ENCODE results near the gene ABLIM3.

The ABLIM3 gene

GRCh38 chr5:149257131-149257530, 115.8 kb downstream of the ABLIM3 start:
- Histone ChIP-seq H3K27ac (replicated peaks) (no peak overlapping the region), H3K27me3 (ENCODE audit: insufficient read depth, poor library complexity, severe bottlenecking) (no peaks in the 10 kb centered on the region), H3K4me3 (replicated peaks; ENCODE audit: insufficient read depth, low read length) (no peak overlapping the region)
- TF ChIP-seq POLR2AphosphoS5 (IDR thresholded peaks at IDR 0.05; ENCODE audit: low read depth): no peak
- no peak for TF ChIP-seq GABPA (IDR thresholded peaks at IDR 0.05; ENCODE audit: low read depth)
- no peak for TF ChIP-seq REST (IDR thresholded peaks at IDR 0.05; ENCODE audit: insufficient replicate concordance, low read depth)
- TF ChIP-seq CTCF (IDR thresholded peaks at IDR 0.05; ENCODE audit: insufficient read depth, low read length): no peak
- no peak for TF ChIP-seq SPI1 (IDR thresholded peaks at IDR 0.05; ENCODE audit: borderline replicate concordance, low read depth)
- DNase-seq (ENCODE audit: low read depth in 1 of 2, low spot score in 1 of 2): no peak

- no peak for TF ChIP-seq SPI1 (IDR thresholded peaks at IDR 0.05; ENCODE audit: borderline replicate concordance, low read depth)
- TF ChIP-seq CTCF (IDR thresholded peaks at IDR 0.05; ENCODE audit: insufficient read depth, low read length): no peak
- no peak for TF ChIP-seq REST (IDR thresholded peaks at IDR 0.05; ENCODE audit: insufficient replicate concordance, low read depth)
- TF ChIP-seq GABPA (IDR thresholded peaks at IDR 0.05; ENCODE audit: low read depth): no peak
- TF ChIP-seq POLR2AphosphoS5 (IDR thresholded peaks at IDR 0.05; ENCODE audit: low read depth): no peak
- no peak overlapping the region for H3K4me3 ChIP-seq (replicated peaks; ENCODE audit: insufficient read depth, low read length)
- no peak for DNase-seq (ENCODE audit: low read depth in 1 of 2, low spot score in 1 of 2)
- no peaks in the 10 kb centered on the region for H3K27me3 ChIP-seq (ENCODE audit: insufficient read depth, poor library complexity, severe bottlenecking)
- no peak overlapping the region for H3K27ac ChIP-seq (replicated peaks)
Measured at GRCh38 chr5:149257889-149258705, 116.8 kb downstream of the ABLIM3 start.

GRCh38 chr5:149260761-149261160, 119.5 kb downstream of the ABLIM3 start:
- Histone ChIP-seq H3K4me3 (replicated peaks; ENCODE audit: insufficient read depth, low read length) (no peak overlapping the region), H3K27ac (replicated peaks) (no peak overlapping the region), H3K27me3 (ENCODE audit: insufficient read depth, poor library complexity, severe bottlenecking) (no peaks in the 10 kb centered on the region)
- TF ChIP-seq CTCF (IDR thresholded peaks at IDR 0.05; ENCODE audit: insufficient read depth, low read length) (no peak), GABPA (IDR thresholded peaks at IDR 0.05; ENCODE audit: low read depth) (no peak), REST (IDR thresholded peaks at IDR 0.05; ENCODE audit: insufficient replicate concordance, low read depth) (no peak), POLR2AphosphoS5 (IDR thresholded peaks at IDR 0.05; ENCODE audit: low read depth) (no peak)
- no peak for DNase-seq (ENCODE audit: low read depth in 1 of 2, low spot score in 1 of 2)
